IMR-90 (cell line): ENCODE measurements around the gene CCL20. TPM values are rescaled to one million over a fixed set of nuclear protein-coding genes. Genes with fewer than 3 reads are reported as not detected.

Experiments
- ATAC-seq: fragments of 200-7000 bp; cut with Tn5 transposase; 2 replicates; pipeline ENCODE4 v1.9.1; 2020; ENCODE audit warnings: low read depth, mild to moderate bottlenecking, moderate library complexity
- BruUV-seq: library from RNA; stranded (reverse); fragments of 400-500 nt; replicated peaks from 2 replicates; lab custom pipeline; 2021; lab: Mats Ljungman, UMichigan
- CTCF ChIA-PET: fragments of 300-600 bp; formaldehyde crosslinking; extraction: SDS; loops from one replicate; lab custom pipeline; 2021; ENCODE audit warnings: antibody characterized with exemption; lab: Yijun Ruan, JAX
- POLR2A ChIA-PET: fragments of 300-600 bp; sonication (Branson Sonifier 250); formaldehyde crosslinking; loops from one replicate; lab custom pipeline; 2022; ENCODE audit warnings: antibody characterized with exemption; ENCODE audit not compliant: unreplicated experiment; lab: Charles Lee
- DNase-seq: peaks from one replicate; pipeline ENCODE4 v3.0.0; 2013
- H2AFZ ChIP-seq: replicated peaks from 2 replicates; pipeline ENCODE3; 2013; ENCODE audit warnings: low read length, mild to moderate bottlenecking; ENCODE audit not compliant: poor library complexity
- H2AK5ac ChIP-seq: 2 replicates; pipeline ENCODE4 v1.6.1; 2013; ENCODE audit warnings: low read depth, low read length, inconsistent platforms
- H2AK9ac ChIP-seq: replicated peaks from 2 replicates; pipeline ENCODE3; 2013; ENCODE audit warnings: mild to moderate bottlenecking, low read depth, low read length, moderate library complexity; ENCODE audit not compliant: poor library complexity
- H2BK120ac ChIP-seq: 2 replicates; pipeline ENCODE4 v1.6.1; 2013; ENCODE audit warnings: low read depth, low read length, inconsistent platforms
- H2BK15ac ChIP-seq: 3 replicates; pipeline ENCODE4 v1.6.1; 2013; ENCODE audit warnings: low read depth, low read length, inconsistent platforms
- H2BK20ac ChIP-seq: 2 replicates; pipeline ENCODE4 v1.6.1; 2013; ENCODE audit warnings: low read depth, mild to moderate bottlenecking, inconsistent platforms, low read length, moderate library complexity
- H2BK5ac ChIP-seq: 2 replicates; pipeline ENCODE4 v1.6.1; 2013; ENCODE audit warnings: mild to moderate bottlenecking, low read depth, low read length, inconsistent platforms; ENCODE audit not compliant: poor library complexity, severe bottlenecking
- H3K14ac ChIP-seq: replicated peaks from 2 replicates; pipeline ENCODE4 v1.6.1; 2013; ENCODE audit warnings: low read depth, low read length, inconsistent platforms
- H3K18ac ChIP-seq: 2 replicates; pipeline ENCODE4 v1.6.1; 2013; ENCODE audit warnings: low read depth, low read length, control low read depth
- H3K23ac ChIP-seq: 2 replicates; pipeline ENCODE4 v1.6.1; 2013; ENCODE audit warnings: low read depth, low read length, inconsistent platforms
- H3K27ac ChIP-seq: 2 replicates; pipeline ENCODE4 v1.5.1; 2013; ENCODE audit warnings: mild to moderate bottlenecking, control low read depth, low read length; ENCODE audit not compliant: insufficient read depth
- H3K27me3 ChIP-seq: 2 replicates; pipeline ENCODE4 v1.6.1; 2013; ENCODE audit warnings: low read length; ENCODE audit not compliant: control insufficient read depth, insufficient read depth
- H3K36me3 ChIP-seq: 2 replicates; pipeline ENCODE4 v1.6.1; 2013; ENCODE audit warnings: low read length, mixed read lengths; ENCODE audit not compliant: control insufficient read depth, insufficient read depth
- H3K4ac ChIP-seq: 2 replicates; pipeline ENCODE4 v1.6.1; 2013; ENCODE audit warnings: low read depth, low read length, inconsistent platforms
- H3K4me1 ChIP-seq: 2 replicates; pipeline ENCODE4 v1.6.1; 2013; ENCODE audit warnings: low read length, mixed read lengths; ENCODE audit not compliant: control insufficient read depth, insufficient read depth
- H3K4me2 ChIP-seq: 2 replicates; pipeline ENCODE4 v1.6.1; 2013; ENCODE audit warnings: low read depth, mild to moderate bottlenecking, control low read depth, low read length, moderate library complexity
- H3K4me3 ChIP-seq: 2 replicates; pipeline ENCODE4 v1.5.1; 2013; ENCODE audit warnings: low read depth, mild to moderate bottlenecking, control low read depth, low read length, moderate library complexity; ENCODE audit not compliant: insufficient read depth
- H3K56ac ChIP-seq: 2 replicates; pipeline ENCODE4 v1.6.1; 2013; ENCODE audit warnings: low read length, inconsistent platforms; ENCODE audit not compliant: insufficient read depth; ENCODE audit errors: extremely low read depth
- H3K79me1 ChIP-seq, 2 experiments: 2 replicates each; pipeline ENCODE4 v1.6.1; 2013; ENCODE audit warnings: low read length in 2 of 2, inconsistent platforms in 1 of 2, low read depth in 1 of 2
- H3K9ac ChIP-seq: 2 replicates; pipeline ENCODE4 v1.6.1; 2013; ENCODE audit warnings: low read depth, low read length, control low read depth
- H3K9me1 ChIP-seq: 2 replicates; pipeline ENCODE4 v1.6.1; 2013; ENCODE audit warnings: low read length, inconsistent platforms; ENCODE audit not compliant: insufficient read depth
- H3K9me3 ChIP-seq: 2 replicates; pipeline ENCODE4 v1.6.1; 2013; ENCODE audit warnings: low read length; ENCODE audit not compliant: control insufficient read depth, insufficient read depth
- H4K20me1 ChIP-seq: 2 replicates; pipeline ENCODE4 v1.6.1; 2013; ENCODE audit warnings: low read length, inconsistent platforms; ENCODE audit not compliant: insufficient read depth
- H4K5ac ChIP-seq: 2 replicates; pipeline ENCODE4 v1.6.1; 2013; ENCODE audit warnings: mild to moderate bottlenecking, low read depth, low read length, control low read depth
- H4K8ac ChIP-seq, 2 experiments: 2 replicates each; pipeline ENCODE4 v1.6.1; 2013; ENCODE audit warnings: low read depth in 2 of 2, low read length in 2 of 2, control low read depth in 1 of 2, inconsistent platforms in 1 of 2
- H4K91ac ChIP-seq: 2 replicates; pipeline ENCODE4 v1.6.1; 2013; ENCODE audit warnings: low read depth, low read length, inconsistent platforms; ENCODE audit not compliant: insufficient read depth
- BHLHE40 ChIP-seq: fragments of 150-350 bp; IDR thresholded peaks from 2 replicates; pipeline ENCODE4 v1.6.1; 2016; ENCODE audit warnings: mild to moderate bottlenecking, low read depth, low read length
- CTCF ChIP-seq: conservative IDR thresholded peaks from 2 replicates; pipeline ENCODE4 v1.5.1; 2012; ENCODE audit warnings: mild to moderate bottlenecking, low read depth, low read length, improper control_type of control experiment
- FOS ChIP-seq: fragments of 150-350 bp; IDR thresholded peaks from 2 replicates; pipeline ENCODE4 v1.6.1; 2016; ENCODE audit warnings: low read depth, low read length
- MAZ ChIP-seq: IDR thresholded peaks from 2 replicates; pipeline ENCODE4 v1.6.1; 2012; ENCODE audit warnings: low read depth, mild to moderate bottlenecking, low read length, improper control_type of control experiment, moderate library complexity, borderline replicate concordance
- NFE2L2 ChIP-seq: fragments of 150-350 bp; IDR thresholded peaks from 2 replicates; pipeline ENCODE4 v1.6.1; 2016; ENCODE audit warnings: low read depth, mild to moderate bottlenecking, low read length
- RFX5 ChIP-seq: IDR thresholded peaks from 2 replicates; pipeline ENCODE4 v1.8.0; 2012; ENCODE audit warnings: low read depth, mild to moderate bottlenecking, low read length, moderate library complexity
- SMC3 ChIP-seq: fragments of 150-350 bp; IDR thresholded peaks from 2 replicates; pipeline ENCODE4 v1.6.1; 2016; ENCODE audit warnings: low read depth, mild to moderate bottlenecking, antibody characterized with exemption, low read length, moderate library complexity
- WGBS, 2 experiments: methylation state at CpG; one replicate each; pipeline versions ENCODE4 v1.1.5 to v1.1.7; 2013; ENCODE audit warnings: missing lambda C conversion rate in 2 of 2; ENCODE audit not compliant: insufficient read length in 1 of 2; ENCODE audit errors: extremely low coverage in 2 of 2; 5-methylcytosine and 5-hydroxymethylcytosine counted together
- dilution Hi-C: fragments of 300-500 bp; cut with HindIII; formaldehyde crosslinking; loops from one replicate; pipeline ENCODE4 v1.14.3; 2018; ENCODE audit warnings: low sequenced_read_pairs; ENCODE audit not compliant: unreplicated experiment
- in situ Hi-C: fragments of 300-500 bp; cut with MboI; formaldehyde crosslinking; loops from 3 replicates; pipeline ENCODE4 v1.14.3; 2019; ENCODE audit warnings: low sequenced_read_pairs, inconsistent platforms, mixed read lengths
- intact Hi-C: fragments of 100-400 bp; cut with micrococcal nuclease; formaldehyde crosslinking; loops from 2 replicates; pipeline ENCODE4 v1.10.0; 2022
- polyA plus RNA-seq, 3 experiments: library from polyadenylated mRNA; depleted of rRNA; stranded (reverse); fragments of >200 nt; gene quantifications; 2 replicates each; pipeline ENCODE4 v1.2.3, GENCODE V29; 2012; ENCODE audit warnings: low replicate concordance in 1 of 3
- total RNA-seq: library from RNA; depleted of rRNA; stranded (reverse); fragments of >200 nt; gene quantifications from 2 replicates; pipeline ENCODE4 v1.2.3, GENCODE V29; 2012
- TF ChIP-seq, protein P1 (sequence below): fragments of 150-350 bp; IDR thresholded peaks from 2 replicates; pipeline ENCODE4 v1.6.1; 2016; ENCODE audit warnings: low read depth, mild to moderate bottlenecking, low read length, moderate library complexity, borderline replicate concordance

The CCL20 gene
- total and polyA plus RNA-seq, 2 of the 4 experiments (the other 2 are of a cell fraction), result not detected

GRCh38 chr2:227783404-227784138 lies 30.1 kb upstream of the CCL20 start:
- Histone ChIP-seq H3K9ac (no peak overlapping the region), H3K4me3 (no peak overlapping the region), H3K9me1 (no peaks in the 10 kb centered on the region), H3K56ac (no peak overlapping the region), H3K4me1 (no peaks in the 10 kb centered on the region), H4K91ac (no peak overlapping the region), H3K27me3 (peaks cover 3% of the 10 kb centered on the region; the same call in 1 of the 2 replicates), H3K23ac (no peak overlapping the region), H3K9me3 (no peaks in the 10 kb centered on the region), H3K79me1 (no peaks in the 10 kb centered on the region), H4K20me1 (no peaks in the 10 kb centered on the region), H2BK15ac (no peak overlapping the region), H3K18ac (no peak overlapping the region), H3K27ac (no peak overlapping the region), H4K8ac (no peak overlapping the region), H2AK5ac (no peak overlapping the region), H4K5ac (no peak overlapping the region), H3K36me3 (no peaks in the 10 kb centered on the region), H3K4ac (no peak overlapping the region), H3K4me2 (no peak overlapping the region), H2AK9ac (no peak overlapping the region), H2AFZ (peak overlapping the region; percentile 41), H3K14ac (no peak overlapping the region), H2BK120ac (no peak overlapping the region), H2BK5ac (no peak overlapping the region), H2BK20ac (no peak overlapping the region)
- POLR2A ChIA-PET, result no interaction called here
- CTCF ChIA-PET, result no interaction called here
- in situ Hi-C loops, result no loop called here
- WGBS, 2 experiments, result 74% methylated on average over 3 of the region's 12 CpGs; no CpG with 5 or more reads in 1 of the 2 experiments
- dilution Hi-C loops, result no loop called here
- TF ChIP-seq FOS, result no peak
- TF ChIP-seq BHLHE40, result no peak
- TF ChIP-seq SMC3, result no peak
- TF ChIP-seq, protein P1, sequence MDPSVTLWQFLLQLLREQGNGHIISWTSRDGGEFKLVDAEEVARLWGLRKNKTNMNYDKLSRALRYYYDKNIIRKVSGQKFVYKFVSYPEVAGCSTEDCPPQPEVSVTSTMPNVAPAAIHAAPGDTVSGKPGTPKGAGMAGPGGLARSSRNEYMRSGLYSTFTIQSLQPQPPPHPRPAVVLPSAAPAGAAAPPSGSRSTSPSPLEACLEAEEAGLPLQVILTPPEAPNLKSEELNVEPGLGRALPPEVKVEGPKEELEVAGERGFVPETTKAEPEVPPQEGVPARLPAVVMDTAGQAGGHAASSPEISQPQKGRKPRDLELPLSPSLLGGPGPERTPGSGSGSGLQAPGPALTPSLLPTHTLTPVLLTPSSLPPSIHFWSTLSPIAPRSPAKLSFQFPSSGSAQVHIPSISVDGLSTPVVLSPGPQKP, result no peak
- no peak for TF ChIP-seq RFX5
- TF ChIP-seq CTCF, result no peak
- TF ChIP-seq NFE2L2, result no peak
- no peak for TF ChIP-seq MAZ
- intact Hi-C loops, result no loop called here
- no TSS peak for BruUV-seq
- ATAC-seq (no peak), DNase-seq (no peak)
